WTC11 (cell line): Measurements from ENCODE around the gene AKT1S1. TPM values are rescaled to one million over a fixed set of nuclear protein-coding genes. Genes with fewer than 3 reads are reported as not detected.

Experiments
- ATAC-seq: fragments of 200-7000 bp; cut with Tn5 transposase; 2 replicates; pipeline ENCODE4 v1.10.0; 2021; ENCODE audit warnings: mild to moderate bottlenecking, moderate library complexity
- CTCF ChIA-PET: fragments of 300-600 bp; sonication (Branson Sonifier 250); formaldehyde crosslinking; loops from one replicate; lab custom pipeline; 2021; ENCODE audit warnings: antibody characterized with exemption; lab: Charles Lee
- POLR2A ChIA-PET: fragments of 350-600 bp; sonication (Branson Sonifier 250); formaldehyde crosslinking; loops from one replicate; lab custom pipeline; 2021; ENCODE audit warnings: antibody characterized with exemption; lab: Charles Lee
- DNase-seq: peaks from one replicate; pipeline ENCODE4 v3.0.0; 2021; ENCODE audit warnings: low spot score
- H3K27ac Mint-ChIP-seq: 2 replicates; pipeline ENCODE4 v1.8.0; 2021; ENCODE audit warnings: mixed read lengths
- H3K27me3 Mint-ChIP-seq: 2 replicates; pipeline ENCODE4 v1.8.0; 2021; ENCODE audit warnings: low read depth, mild to moderate bottlenecking, moderate library complexity, mixed read lengths
- H3K36me3 Mint-ChIP-seq: 2 replicates; pipeline ENCODE4 v1.8.0; 2021; ENCODE audit warnings: mixed read lengths
- H3K4me1 Mint-ChIP-seq: 2 replicates; pipeline ENCODE4 v1.8.0; 2022; ENCODE audit warnings: mixed read lengths
- H3K4me3 Mint-ChIP-seq: 2 replicates; pipeline ENCODE4 v1.8.0; 2021; ENCODE audit warnings: mild to moderate bottlenecking, moderate library complexity, mixed read lengths
- H3K9me3 Mint-ChIP-seq: 2 replicates; pipeline ENCODE4 v1.8.0; 2021; ENCODE audit warnings: mixed read lengths
- ATF3 ChIP-seq: sonication (generic); formaldehyde crosslinking; conservative IDR thresholded peaks from 2 replicates; pipeline ENCODE4 v1.8.1; 2022; ENCODE audit warnings: mild to moderate bottlenecking, missing genetic modification reagents
- ATF6 ChIP-seq: sonication (generic); formaldehyde crosslinking; IDR thresholded peaks from 2 replicates; pipeline ENCODE4 v1.8.1; 2023; ENCODE audit warnings: mild to moderate bottlenecking, missing genetic modification reagents
- FOXK1 ChIP-seq: sonication (generic); formaldehyde crosslinking; IDR thresholded peaks from 2 replicates; pipeline ENCODE4 v1.8.0; 2022; ENCODE audit warnings: mild to moderate bottlenecking, moderate library complexity, missing genetic modification reagents
- FOXP1 ChIP-seq: sonication (generic); formaldehyde crosslinking; IDR thresholded peaks from 2 replicates; pipeline ENCODE4 v1.8.0; 2022; ENCODE audit warnings: missing genetic modification reagents, mild to moderate bottlenecking, moderate library complexity, borderline replicate concordance
- IRF2 ChIP-seq: sonication (generic); formaldehyde crosslinking; IDR thresholded peaks from 2 replicates; pipeline ENCODE4 v1.8.0; 2022; ENCODE audit warnings: low read depth, missing genetic modification reagents, borderline replicate concordance
- MAX ChIP-seq: sonication (generic); formaldehyde crosslinking; IDR thresholded peaks from 2 replicates; pipeline ENCODE4 v1.8.0; 2022; ENCODE audit warnings: mild to moderate bottlenecking, missing genetic modification reagents
- MLX ChIP-seq: sonication (generic); formaldehyde crosslinking; IDR thresholded peaks from 2 replicates; pipeline ENCODE4 v1.8.1; 2023; ENCODE audit warnings: mild to moderate bottlenecking, missing genetic modification reagents, moderate library complexity
- NR2C2 ChIP-seq: sonication (generic); formaldehyde crosslinking; IDR thresholded peaks from 2 replicates; pipeline ENCODE4 v1.8.0; 2022; ENCODE audit warnings: mild to moderate bottlenecking, missing genetic modification reagents
- OVOL2 ChIP-seq: fragments of 250-450 bp; sonication (Bioruptor Pico); IDR thresholded peaks from 2 replicates; pipeline ENCODE4 v1.9.0; 2021; ENCODE audit warnings: mild to moderate bottlenecking, borderline replicate concordance
- SOX15 ChIP-seq: fragments of 250-450 bp; sonication (Bioruptor Pico); IDR thresholded peaks from 2 replicates; pipeline ENCODE4 v1.9.0; 2021; ENCODE audit warnings: mild to moderate bottlenecking
- SP1 ChIP-seq: sonication (generic); formaldehyde crosslinking; conservative IDR thresholded peaks from 2 replicates; pipeline ENCODE4 v1.8.1; 2022; ENCODE audit warnings: missing genetic modification reagents
- TEAD4 ChIP-seq: sonication (generic); formaldehyde crosslinking; IDR thresholded peaks from 2 replicates; pipeline ENCODE4 v1.8.0; 2022; ENCODE audit warnings: mild to moderate bottlenecking, missing genetic modification reagents
- TP53 ChIP-seq: sonication (generic); formaldehyde crosslinking; IDR thresholded peaks from 2 replicates; pipeline ENCODE4 v1.8.1; 2023; ENCODE audit warnings: mild to moderate bottlenecking, missing genetic modification reagents
- USF2 ChIP-seq: sonication (generic); formaldehyde crosslinking; IDR thresholded peaks from 2 replicates; pipeline ENCODE4 v1.8.1; 2023; ENCODE audit warnings: mild to moderate bottlenecking, missing genetic modification reagents, moderate library complexity
- ZMAT4 ChIP-seq: fragments of 250-450 bp; sonication (Bioruptor Pico); IDR thresholded peaks from 2 replicates; pipeline ENCODE4 v1.9.0; 2021; ENCODE audit warnings: mild to moderate bottlenecking
- ZNF219 ChIP-seq: sonication (generic); formaldehyde crosslinking; IDR thresholded peaks from 2 replicates; pipeline ENCODE4 v1.8.0; 2023; ENCODE audit warnings: missing genetic modification reagents, mild to moderate bottlenecking, borderline replicate concordance
- ZNF232 ChIP-seq: sonication (generic); formaldehyde crosslinking; IDR thresholded peaks from 2 replicates; pipeline ENCODE4 v1.8.0; 2022; ENCODE audit warnings: mild to moderate bottlenecking, missing genetic modification reagents
- ZNF317 ChIP-seq: sonication (generic); formaldehyde crosslinking; IDR thresholded peaks from 2 replicates; pipeline ENCODE4 v1.8.1; 2023; ENCODE audit warnings: low read depth, mild to moderate bottlenecking, moderate library complexity, missing genetic modification reagents, borderline replicate concordance
- ZNF416 ChIP-seq: fragments of 250-450 bp; sonication (Bioruptor Pico); IDR thresholded peaks from 2 replicates; pipeline ENCODE4 v1.9.0; 2021; ENCODE audit warnings: mild to moderate bottlenecking, inconsistent platforms
- ZNF423 ChIP-seq: fragments of 250-450 bp; sonication (Bioruptor Pico); IDR thresholded peaks from 2 replicates; pipeline ENCODE4 v2.1.2; 2022; ENCODE audit warnings: mild to moderate bottlenecking, moderate library complexity
- ZNF671 ChIP-seq: fragments of 250-450 bp; sonication (Bioruptor Pico); IDR thresholded peaks from 2 replicates; pipeline ENCODE4 v1.8.0; 2021; ENCODE audit warnings: mild to moderate bottlenecking
- total RNA-seq: library from RNA; stranded (reverse); gene quantifications from 3 replicates; pipeline ENCODE4 v1.2.3, GENCODE V29; 2021
- TF ChIP-seq, protein P1 (sequence below): sonication (generic); formaldehyde crosslinking; IDR thresholded peaks from 2 replicates; pipeline ENCODE4 v1.8.1; 2023; ENCODE audit warnings: mild to moderate bottlenecking, moderate library complexity, missing genetic modification reagents
- TF ChIP-seq, protein P2 (sequence below): sonication (generic); formaldehyde crosslinking; IDR thresholded peaks from 2 replicates; pipeline ENCODE4 v1.8.0; 2022; ENCODE audit warnings: mild to moderate bottlenecking, missing genetic modification reagents
- TF ChIP-seq, protein P3 (sequence below): sonication (generic); formaldehyde crosslinking; IDR thresholded peaks from 2 replicates; pipeline ENCODE4 v1.8.1; 2022; ENCODE audit warnings: low read depth, mild to moderate bottlenecking, moderate library complexity, missing genetic modification reagents, borderline replicate concordance
- TF ChIP-seq, protein P4 (sequence below): fragments of 250-450 bp; sonication (Bioruptor Pico); IDR thresholded peaks from 2 replicates; pipeline ENCODE4 v1.9.0; 2021; ENCODE audit warnings: moderate library complexity, mild to moderate bottlenecking, inconsistent platforms, borderline replicate concordance

The AKT1S1 gene
- total RNA-seq, 1 experiment from 2014 or later, result 47.8 TPM

DNA sequence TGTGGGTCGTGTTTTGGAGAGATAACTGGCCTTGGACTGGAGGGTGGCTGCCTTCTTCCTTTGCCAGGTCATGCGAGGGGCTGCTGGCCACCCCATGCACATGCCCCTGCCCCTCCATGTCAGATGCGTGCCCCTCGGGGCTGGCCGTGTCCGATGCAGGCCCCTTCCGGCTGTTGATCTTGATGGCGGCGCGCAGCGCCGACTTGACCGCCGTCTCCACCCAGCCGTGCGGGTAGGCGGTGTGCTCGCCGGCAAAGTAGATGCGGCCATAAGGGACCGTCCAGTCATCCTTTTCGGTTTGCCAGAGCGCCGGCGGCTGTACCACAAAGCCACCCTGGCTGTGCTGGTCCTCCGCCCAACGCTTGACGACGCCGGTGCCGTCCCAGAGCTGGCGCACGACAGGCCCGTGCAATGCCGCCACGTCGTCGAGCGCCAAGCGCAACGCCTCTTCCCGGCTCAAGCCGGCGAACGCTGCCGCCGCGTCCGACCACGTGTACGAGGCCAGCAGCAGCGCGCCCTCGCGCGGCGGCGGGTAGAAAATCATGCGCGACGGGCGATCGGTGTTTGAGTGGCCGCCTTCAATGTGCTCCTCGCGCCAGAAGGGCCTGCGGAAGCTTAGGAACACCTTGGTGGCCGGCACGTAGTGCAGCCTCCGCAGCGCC, 12.7 kb upstream of the AKT1S1 start:
- peak; percentile 76 for ATAC-seq
- H3K9me3 Mint-ChIP-seq, result no peaks in the 10 kb centered on the region
- H3K36me3 Mint-ChIP-seq, result peaks cover 25% of the 10 kb centered on the region
- POLR2A ChIA-PET, result interaction anchor here (0.9 to 2.4 kb wide), 3 partner anchors 13 to 40 kb away, joined by 6 to 13 read pairs (median 11); partner anchors contain the start of genes AKT1S1, ATF5, NUP62 and TBC1D17
- peak; percentile 89 for DNase-seq
- H3K4me3 Mint-ChIP-seq, result peak overlapping the region; percentile 73
- peaks cover 43% of the 10 kb centered on the region for H3K27me3 Mint-ChIP-seq
- H3K4me1 Mint-ChIP-seq, result peaks cover 11% of the 10 kb centered on the region
- peak overlapping the region; percentile 95; the same call in 1 of the 2 replicates for H3K27ac Mint-ChIP-seq
- CTCF ChIA-PET, result interaction anchor here (0.9 to 2.5 kb wide), 22 partner anchors 9 to 172 kb away, joined by 3 to 18 read pairs (median 5); partner anchors contain the start of genes AKT1S1, ATF5, FUZ and NUP62
- TF ChIP-seq ZNF423 (CRISPR knock-in tag), result no peak
- peak; percentile 99 for TF ChIP-seq ZNF219 (CRISPR knock-in tag)
- TF ChIP-seq ZNF416 (CRISPR knock-in tag), result no peak
- TF ChIP-seq ATF6, result peak; percentile 93
- peak; percentile 96 for TF ChIP-seq ATF3
- TF ChIP-seq, protein P1, sequence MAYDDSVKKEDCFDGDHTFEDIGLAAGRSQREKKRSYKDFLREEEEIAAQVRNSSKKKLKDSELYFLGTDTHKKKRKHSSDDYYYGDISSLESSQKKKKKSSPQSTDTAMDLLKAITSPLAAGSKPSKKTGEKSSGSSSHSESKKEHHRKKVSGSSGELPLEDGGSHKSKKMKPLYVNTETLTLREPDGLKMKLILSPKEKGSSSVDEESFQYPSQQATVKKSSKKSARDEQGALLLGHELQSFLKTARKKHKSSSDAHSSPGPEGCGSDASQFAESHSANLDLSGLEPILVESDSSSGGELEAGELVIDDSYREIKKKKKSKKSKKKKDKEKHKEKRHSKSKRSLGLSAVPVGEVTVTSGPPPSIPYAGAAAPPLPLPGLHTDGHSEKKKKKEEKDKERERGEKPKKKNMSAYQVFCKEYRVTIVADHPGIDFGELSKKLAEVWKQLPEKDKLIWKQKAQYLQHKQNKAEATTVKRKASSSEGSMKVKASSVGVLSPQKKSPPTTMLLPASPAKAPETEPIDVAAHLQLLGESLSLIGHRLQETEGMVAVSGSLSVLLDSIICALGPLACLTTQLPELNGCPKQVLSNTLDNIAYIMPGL (CRISPR knock-in tag), result peak; percentile 100
- TF ChIP-seq IRF2, result peak; percentile 96
- peak; percentile 93 for TF ChIP-seq NR2C2 (CRISPR knock-in tag)
- TF ChIP-seq ZNF671, result no peak
- TF ChIP-seq OVOL2 (CRISPR knock-in tag), result no peak
- peak; percentile 85 for TF ChIP-seq USF2
- TF ChIP-seq, protein P2, sequence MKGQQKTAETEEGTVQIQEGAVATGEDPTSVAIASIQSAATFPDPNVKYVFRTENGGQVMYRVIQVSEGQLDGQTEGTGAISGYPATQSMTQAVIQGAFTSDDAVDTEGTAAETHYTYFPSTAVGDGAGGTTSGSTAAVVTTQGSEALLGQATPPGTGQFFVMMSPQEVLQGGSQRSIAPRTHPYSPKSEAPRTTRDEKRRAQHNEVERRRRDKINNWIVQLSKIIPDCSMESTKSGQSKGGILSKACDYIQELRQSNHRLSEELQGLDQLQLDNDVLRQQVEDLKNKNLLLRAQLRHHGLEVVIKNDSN (CRISPR knock-in tag), result peak; percentile 95
- TF ChIP-seq SOX15, result no peak
- TF ChIP-seq ZMAT4 (CRISPR knock-in tag), result no peak
- TF ChIP-seq MAX, result peak; percentile 100
- TF ChIP-seq FOXK1 (CRISPR knock-in tag), result peak; percentile 99
- TF ChIP-seq ZNF232 (CRISPR knock-in tag), result peak; percentile 100
- TF ChIP-seq ZNF317 (CRISPR knock-in tag), result peak; percentile 88
- peak; percentile 98 for TF ChIP-seq SP1 (CRISPR knock-in tag)
- TF ChIP-seq TEAD4 (CRISPR knock-in tag), result peak; percentile 98
- TF ChIP-seq, protein P3, sequence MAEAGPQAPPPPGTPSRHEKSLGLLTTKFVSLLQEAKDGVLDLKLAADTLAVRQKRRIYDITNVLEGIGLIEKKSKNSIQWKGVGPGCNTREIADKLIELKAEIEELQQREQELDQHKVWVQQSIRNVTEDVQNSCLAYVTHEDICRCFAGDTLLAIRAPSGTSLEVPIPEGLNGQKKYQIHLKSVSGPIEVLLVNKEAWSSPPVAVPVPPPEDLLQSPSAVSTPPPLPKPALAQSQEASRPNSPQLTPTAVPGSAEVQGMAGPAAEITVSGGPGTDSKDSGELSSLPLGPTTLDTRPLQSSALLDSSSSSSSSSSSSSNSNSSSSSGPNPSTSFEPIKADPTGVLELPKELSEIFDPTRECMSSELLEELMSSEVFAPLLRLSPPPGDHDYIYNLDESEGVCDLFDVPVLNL (CRISPR knock-in tag), result peak; percentile 97
- peak; percentile 99 for TF ChIP-seq TP53 (CRISPR knock-in tag)
- peak; percentile 97 for TF ChIP-seq MLX
- peak; percentile 100 for TF ChIP-seq FOXP1 (CRISPR knock-in tag)
- TF ChIP-seq, protein P4, sequence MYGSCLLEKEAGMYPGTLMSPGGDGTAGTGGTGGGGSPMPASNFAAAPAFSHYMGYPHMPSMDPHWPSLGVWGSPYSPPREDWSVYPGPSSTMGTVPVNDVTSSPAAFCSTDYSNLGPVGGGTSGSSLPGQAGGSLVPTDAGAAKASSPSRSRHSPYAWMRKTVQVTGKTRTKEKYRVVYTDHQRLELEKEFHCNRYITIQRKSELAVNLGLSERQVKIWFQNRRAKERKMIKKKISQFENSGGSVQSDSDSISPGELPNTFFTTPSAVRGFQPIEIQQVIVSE, result no peak
